Measurements from ENCODE around the gene LKAAEAR1.

LKAAEAR1 gene

DNA sequence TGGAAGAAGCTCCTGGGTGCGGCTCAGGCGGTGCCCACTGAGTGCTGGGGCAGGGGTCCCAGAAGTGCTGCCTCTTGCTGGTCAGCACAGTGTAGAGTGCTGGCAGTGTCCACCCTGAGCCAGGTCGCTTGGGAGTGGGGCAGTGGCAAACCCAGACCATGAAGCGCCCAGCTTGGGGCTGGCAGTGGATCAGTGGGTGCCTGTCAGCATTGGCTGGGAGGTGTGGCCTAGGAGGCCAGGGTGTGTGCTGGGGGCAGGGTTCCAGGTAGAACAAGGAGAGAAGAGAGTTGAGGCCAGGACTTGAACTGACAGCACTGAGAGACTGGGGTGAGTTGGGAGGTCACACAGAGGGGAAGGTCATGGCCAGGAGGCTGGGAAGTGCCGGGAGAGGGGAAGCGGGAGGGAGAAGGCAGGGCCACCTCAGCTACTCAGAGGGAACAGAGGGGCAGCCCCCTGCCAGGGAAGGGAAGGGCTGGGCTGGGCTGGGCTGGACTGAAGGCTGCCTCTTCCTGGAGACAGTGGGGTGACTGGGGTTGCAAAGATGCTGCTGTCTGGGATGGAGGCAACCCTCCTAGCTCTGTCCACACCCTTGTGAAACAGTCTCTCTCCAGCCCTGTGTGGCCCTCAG, 17.1 kb downstream of the LKAAEAR1 start:
- no peak for DNase-seq (ENCODE audit: low read depth)

DNA sequence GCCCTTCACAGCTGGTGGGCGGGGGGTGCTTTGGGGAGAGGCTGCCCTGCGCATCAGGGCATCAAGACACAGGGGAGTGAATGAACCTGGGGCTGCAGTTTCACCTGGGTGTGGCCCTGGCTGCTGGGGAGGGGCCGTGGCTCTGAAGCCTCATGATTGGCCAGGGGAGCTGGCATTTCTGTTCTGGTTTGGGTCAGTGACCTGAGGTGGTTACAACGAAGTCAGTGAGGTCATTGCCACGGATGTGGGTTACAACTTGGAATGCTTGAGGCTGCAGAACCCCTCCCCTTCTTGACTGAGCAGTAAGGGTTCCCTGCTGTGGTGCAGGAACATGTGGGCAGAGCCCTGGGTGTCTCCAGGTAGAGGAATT, 18.2 kb downstream of the LKAAEAR1 start:
- peak; percentile 59 for DNase-seq (ENCODE audit: low read depth)

DNA sequence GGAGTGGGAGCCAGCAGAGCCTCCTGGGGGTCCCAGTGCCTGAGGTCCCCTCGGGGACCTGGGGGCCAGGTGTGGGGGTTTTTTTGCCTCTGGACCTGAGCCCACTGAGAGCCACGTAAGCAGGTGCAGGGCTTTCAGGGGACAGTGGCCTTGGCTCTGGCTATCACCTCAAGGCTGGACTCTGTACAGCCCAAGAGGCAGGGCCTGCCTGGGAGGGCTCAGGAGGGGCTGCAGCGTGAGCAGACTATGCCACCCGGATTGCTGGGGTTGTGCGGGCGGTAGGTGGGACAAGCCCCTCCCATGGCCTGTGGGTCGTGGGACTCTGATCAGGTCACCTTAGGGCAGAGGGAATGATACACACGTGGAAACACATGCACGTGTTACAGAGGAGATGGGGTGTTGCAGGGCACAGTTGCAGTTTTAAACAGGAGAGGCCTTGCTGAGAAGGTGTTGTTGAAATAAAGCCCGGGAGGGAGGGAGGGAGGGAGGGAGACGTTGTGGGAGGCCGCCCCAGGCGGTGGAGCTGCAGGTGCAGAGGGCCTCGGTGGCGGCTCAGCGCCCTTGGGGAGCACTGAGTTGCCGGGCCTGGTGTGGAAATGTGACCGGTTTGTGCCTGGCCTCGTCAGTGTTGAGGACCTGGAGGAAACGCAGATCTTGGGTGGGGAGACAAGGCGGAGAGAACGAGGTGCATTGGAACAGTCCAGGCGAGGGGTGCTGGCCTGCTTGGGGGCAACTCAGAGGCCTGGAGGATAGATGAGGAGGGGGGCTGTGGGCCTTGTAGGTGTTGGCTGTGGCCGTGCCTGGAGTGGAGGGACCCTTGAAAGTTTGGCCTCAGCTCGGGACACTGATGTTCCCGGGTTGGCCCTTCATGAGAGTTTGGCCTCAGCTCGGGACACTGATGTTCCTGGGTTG, 18.9 kb downstream of the LKAAEAR1 start:
- DNase-seq (ENCODE audit: low read depth): no peak

DNA sequence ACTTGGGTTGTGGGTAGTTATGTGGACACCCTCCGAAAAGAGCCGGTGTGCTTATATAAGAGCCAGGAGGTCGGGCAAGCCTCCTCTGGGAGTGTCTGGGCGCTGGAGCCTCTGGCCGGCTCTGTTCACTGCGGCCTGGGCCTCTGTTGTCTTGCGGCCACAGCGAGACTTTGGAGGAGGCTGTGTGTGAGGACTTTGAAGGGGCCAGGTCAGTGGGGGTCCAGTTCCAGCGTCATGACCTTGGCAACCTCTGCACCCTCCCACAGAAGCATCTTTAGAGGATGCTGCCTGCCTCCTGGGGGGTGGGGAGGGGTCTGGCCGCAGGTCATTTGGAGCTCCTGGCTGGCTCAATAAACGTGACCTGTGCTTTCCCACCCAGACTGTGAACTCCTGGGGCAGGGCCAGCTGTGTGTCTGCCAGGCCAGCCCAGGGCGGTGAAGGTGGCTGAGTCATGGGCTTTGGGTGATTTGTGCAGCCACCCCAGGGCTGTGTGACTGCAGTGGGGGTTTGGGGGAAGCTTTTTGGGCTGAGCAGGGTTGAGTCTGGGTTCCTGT, 20.0 kb downstream of the LKAAEAR1 start:
- peak; percentile 37 for DNase-seq (ENCODE audit: low read depth)

DNA sequence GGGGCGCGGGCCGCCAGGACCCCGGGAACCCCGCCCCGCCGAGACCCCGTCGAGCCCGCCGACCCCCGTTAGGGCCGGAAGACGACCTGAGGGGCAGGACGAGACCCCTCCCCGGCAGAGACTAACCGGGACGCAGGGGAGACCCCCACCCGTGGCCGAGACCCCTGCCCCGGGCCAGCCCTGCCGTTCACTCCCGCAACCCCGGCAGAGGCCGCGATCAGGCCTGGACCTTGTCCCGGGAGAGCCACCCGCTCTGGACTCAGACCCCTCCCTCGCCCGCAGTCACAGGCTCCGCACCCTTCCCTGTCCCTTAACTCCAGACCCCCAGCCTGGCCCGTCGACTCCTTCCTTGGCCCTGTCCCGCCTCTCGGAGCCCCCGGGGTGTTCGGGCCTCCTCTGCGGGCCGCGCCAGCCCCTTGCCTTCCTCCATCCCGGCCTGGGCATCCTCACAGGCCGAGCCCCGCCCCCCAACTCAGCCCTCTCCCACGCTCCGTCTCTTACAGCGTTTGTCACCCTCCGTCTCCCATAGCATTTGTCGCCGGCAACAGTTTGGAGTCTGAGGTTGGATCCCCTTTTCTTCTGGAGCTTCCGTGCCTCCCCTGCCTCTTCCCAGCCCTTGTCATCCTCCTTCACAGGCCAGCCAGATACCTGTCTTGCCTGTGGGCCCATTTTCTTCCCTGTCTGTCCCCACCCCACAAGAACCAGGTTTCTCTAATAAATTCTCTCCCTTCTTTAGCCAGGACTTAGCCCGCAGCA, 20.6 kb downstream of the LKAAEAR1 start:
- no peak for DNase-seq (ENCODE audit: low read depth)

DNA sequence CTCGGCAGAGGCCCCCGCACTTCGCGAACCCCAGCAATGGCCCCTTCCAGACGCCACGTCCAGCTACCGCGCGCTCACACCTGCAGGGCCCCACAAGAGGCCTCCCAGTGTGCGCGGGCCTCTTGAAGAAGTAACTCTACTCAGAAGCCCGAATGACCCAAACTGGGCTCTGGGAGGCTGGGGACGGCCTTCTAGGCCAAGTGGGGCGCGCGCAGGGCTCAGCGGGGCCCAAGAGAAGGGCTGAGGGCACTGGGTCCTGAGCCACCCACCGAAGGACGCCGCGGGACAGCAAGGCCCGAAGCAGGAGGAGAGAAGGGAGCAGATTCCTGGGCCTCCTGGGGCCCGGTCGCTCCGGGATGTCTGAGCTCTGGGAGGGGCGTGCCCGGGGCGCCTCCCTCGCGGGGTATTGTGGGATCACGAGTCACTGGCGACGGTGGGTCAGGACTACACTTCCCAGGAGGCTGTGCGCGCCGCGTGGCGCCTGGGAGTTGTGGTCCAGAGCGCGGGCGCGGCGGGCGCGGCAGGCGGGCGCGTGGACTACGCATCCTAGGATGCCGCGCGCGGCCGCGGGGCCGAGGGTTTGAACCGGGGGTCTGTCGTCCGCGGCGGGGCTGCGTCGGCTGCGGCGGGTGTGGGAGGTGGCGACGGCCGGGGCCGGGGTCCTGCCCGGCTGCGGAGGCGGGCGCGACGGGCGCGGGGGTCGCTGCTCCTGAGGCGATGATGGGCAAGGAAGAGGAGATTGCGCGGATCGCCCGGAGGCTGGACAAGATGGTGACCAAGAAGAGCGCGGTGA, 21.4 kb downstream of the LKAAEAR1 start, which contains the start of gene TCEA2:
TSS of gene TCEA2 (plus strand) at position 603 of the 793 bp plus-strand sequence. CDS start at position 718, 115 bp downstream.
- peak; percentile 93 for DNase-seq (ENCODE audit: low read depth)

DNA sequence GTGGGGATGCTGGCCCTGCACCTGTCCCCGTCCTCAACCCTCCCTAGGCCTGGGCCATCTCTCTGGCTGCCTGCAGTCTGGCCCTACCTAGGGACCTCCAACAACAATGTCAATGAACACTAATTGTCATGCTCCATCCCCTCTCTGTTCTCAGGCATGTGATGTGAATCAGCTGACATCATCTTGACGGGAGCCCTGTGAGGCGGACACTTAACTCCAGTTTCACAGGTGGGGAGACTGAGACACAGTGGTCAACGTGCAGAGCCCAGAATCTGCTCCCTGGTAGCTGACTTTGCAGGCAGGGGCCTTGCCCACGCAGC, 22.0 kb downstream of the LKAAEAR1 start:
- DNase-seq (ENCODE audit: low read depth): no peak

DNA sequence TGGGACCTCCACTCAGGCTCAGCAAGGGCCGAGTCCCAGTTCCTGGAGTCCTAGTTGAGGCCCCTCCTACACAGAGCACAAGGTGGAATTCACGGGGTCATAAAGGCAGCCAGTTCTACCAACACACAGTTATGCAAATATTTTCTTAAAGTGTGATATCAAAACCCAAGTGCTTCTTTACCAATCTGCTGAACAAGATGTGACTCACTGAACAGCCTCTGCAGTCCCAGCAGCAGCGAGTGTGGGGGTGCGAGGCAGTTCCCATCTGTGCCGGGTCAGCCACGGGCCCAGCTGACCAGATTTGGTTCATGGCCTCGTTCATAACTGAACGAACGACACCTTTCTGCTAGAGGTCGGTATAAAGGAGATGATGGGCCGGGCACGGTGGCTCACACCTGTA, 25.7 kb downstream of the LKAAEAR1 start:
- no peak for DNase-seq (ENCODE audit: low read depth)

DNA sequence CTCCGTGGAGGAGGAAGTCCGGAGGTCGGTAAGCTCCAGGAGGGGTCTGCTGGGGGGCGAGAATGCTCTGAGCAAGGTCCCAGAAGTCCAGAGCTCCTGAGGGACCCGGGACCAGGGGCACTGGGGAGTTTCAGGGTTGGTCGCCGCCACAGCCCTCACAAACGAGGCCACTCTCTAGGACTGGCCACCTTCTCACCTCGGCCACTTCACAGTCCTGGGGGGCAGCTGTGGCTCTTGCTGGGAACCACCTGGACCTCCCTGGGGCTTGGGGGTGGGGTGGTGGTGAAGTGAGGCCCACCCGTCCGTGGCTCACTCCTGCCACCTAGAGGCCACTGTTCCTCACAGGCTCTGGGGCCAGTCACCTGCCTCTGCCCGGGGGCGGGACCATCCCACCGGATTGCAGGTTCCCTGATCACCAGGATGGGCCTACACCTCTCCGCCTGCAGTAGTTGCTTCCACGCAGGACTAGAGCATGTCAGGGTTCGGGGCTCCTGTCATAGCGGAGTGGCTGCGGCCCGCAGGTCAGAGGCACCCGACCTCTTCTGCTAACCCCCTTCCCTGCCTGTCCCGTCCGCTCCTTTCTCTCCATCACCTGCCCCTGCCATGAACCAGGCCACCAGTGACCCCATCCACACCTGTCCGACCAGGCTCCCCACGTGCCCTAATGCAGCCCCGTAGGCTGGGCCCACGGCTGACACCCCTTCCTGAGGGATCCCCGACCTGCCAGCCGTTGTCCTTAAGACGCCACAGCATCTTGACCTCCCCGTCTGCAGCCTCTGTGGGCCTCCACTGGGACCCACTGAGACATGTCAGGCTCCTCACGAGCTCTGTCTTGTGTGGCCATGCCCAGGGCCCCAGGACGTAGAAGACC, 26.3 kb downstream of the LKAAEAR1 start:
- no peak for DNase-seq (ENCODE audit: low read depth)

DNA sequence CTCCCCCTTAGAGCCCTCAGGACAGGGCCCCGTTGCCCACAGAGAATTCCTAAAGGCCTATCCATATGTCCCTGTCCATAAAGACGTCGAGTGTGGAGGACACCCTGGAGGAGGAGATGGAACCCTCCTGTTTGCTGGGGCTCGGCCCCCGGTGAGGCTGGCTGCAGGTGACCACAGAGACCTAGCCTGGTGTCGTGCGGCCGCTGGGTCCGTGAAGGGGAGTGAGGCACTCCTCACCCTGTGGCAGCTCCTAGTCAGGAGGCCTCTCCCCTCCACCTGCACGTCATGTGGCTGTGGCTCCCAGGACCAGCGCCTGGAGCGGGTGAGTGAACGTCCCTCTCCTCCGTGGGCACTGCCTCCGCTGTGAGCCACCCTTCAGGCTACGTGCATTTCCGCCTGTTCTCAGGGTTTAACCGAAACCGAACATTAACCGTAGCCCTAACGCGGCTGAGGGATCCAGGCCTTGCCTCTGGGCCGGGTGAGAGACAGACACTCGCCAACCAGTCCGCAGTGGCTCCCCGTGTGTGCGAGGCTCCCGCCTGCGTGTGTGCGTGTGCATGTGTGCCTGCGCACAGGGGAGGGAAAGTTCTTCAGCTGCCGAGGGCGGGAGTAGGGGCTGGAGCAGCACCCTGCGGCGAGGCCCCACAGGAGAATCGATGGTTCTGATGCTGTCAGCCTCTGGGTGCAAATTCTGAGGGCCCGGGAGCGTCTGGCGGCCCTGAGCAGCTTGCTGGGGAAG, 27.1 kb downstream of the LKAAEAR1 start:
- no peak for DNase-seq (ENCODE audit: low read depth)

DNA sequence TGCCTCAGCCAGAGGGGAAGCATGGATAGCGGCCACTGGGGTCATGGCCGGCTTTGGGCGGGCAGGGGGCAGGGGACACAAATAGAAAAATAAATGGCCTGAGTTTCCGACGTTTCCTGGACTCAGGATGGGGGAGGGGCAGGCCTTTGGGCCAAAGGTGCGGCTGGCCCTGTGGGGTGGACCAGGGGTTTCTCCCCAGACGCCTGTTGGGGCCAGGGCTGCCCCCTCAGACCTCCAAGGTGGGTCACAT, 27.6 kb downstream of the LKAAEAR1 start:
- no peak for DNase-seq (ENCODE audit: low read depth)

DNA sequence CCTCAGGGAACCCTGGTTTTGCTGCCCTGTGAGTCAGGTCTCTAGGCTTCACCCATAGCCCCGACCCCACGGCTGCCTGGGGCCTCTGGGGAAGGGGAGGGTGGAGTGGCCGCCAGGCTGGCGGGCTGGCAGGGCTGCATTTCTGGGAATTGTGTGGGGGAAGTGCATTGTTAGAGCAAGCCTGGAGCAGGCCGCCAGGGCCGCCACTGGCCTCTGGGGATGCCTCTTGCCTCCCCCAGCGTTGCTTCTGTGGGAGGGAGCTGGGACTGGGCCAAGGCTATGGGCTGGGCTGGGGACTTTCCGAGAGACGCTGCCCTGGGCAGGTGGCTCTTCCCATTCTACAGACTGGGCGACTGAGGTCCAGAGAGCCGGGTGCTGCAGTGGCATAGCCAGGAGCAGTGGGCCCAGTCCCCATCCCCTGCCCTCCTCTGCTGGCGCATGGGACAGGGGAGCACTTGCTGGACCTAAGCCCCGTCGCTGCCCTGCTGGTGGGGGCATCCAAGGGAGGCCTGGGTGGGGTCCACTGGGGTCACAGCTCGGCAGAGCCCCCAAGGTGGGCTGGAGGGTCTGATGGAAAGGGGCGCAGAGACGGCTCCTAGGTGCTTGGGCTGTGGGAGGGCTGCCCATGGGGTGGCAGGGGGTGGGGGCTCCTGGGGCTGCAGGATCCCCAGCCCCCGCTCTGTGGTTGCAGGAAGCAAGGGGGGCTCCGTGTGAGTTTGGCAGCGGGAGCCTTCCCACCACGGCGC, 28.1 kb downstream of the LKAAEAR1 start:
- no peak for DNase-seq (ENCODE audit: low read depth)

DNA sequence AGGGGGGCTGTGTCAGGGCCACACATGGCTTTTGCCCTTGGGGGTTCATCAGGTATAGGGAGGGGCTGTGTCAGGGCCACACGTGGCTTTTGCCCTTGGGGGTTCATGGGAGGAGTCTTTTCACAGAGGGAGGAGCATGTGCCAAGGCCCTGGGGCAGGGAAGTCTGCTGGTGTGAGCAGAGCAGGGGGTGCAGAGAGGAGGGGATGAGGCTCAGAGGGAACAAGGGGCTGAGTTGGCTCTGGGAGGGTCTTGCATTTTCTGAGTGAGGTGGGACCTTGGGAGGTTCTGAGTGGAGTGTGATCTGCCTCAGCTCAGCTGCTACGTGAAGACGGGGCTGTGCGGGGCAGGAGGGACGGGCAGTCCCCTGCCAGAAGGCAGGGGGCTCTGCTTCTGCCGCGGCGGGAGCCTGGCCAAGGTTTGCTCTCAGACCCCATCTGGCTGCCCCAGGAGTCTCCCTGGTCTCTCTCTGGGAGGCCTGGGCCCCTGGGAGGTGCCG, 28.8 kb downstream of the LKAAEAR1 start:
- DNase-seq (ENCODE audit: low read depth): no peak

DNA sequence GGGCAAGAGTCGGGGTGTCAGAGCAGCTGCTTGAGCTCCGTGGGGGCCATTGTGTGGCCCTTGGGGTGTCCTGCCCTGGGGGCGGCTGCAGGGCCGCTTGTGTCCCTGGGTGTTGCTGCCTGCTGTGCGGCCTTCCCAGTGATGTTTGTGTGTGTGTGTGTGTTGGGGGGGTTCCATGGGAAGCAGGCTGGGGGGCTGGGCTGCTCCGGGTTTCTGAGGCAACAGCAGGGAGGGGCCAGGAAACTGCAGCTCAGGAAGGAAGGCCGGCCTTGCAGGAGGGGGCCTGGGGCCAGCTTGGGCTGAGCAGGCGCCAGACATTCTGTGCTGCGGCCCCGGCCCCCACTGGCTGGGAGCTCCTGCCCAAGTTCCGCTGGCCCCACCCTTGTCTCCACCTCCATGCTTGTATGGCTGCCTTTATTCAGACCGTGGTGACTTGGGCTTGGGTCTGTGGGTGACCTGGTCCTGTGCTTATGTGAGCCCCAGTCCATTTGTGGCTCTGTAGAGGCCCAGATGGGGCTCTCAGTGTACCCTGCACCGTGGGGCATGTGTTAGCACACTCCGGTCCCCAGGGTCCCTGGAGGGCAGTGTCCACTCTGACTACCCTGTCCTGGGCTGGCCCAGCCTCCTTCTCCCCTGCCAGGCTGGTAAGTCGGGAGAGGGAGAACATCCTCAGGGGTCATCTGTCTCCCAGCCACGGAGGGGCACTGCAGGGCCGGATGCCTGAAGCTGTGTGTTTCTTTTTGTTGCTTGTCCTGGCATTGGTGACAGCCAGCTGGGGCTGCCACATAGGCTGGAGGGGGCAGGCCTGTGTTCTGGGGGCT, 30.1 kb downstream of the LKAAEAR1 start:
- DNase-seq (ENCODE audit: low read depth): no peak

DNA sequence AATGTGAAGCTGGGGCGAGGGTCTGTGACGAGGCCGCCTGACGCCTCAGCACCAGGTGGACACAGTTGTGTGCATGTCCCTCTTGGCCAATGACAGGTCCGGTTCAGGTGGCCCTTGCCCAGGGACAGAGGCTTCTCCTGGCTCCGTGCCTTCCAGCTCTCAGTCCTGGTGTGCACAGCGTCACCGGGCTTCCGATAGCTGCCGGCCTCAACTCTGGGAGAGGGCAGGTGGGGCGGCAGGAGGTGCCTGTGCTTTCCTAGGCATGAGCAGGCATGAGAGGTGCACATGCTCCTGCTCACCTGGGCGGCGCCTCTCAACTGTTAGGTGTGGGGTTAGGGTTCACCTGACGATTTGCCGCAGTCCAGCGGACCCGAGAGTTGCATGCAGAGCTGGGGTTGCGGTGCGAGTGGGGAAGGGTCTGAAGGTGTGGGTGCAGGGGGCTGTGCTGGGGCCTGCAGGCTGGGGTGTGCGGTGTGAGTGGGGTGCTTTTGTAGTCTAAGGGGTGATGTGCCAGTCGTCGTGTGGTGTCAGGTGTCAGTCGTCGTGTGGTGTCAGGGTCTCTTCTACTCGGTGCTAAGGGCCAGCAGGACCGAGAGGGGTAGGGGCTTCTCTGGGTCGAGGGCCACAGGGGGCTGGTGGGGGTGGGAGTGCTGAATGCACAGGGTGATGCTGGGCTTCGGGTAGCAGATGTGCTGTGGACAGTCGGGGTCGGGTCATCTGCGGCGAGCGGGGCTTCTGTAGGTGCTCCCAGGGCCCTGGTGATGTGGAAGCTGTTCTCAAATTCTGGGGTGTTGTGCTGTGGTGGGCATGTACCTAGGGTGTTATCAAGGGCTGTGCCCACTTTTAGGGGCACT, 31.0 kb downstream of the LKAAEAR1 start:
- no peak for DNase-seq (ENCODE audit: low read depth)

DNA sequence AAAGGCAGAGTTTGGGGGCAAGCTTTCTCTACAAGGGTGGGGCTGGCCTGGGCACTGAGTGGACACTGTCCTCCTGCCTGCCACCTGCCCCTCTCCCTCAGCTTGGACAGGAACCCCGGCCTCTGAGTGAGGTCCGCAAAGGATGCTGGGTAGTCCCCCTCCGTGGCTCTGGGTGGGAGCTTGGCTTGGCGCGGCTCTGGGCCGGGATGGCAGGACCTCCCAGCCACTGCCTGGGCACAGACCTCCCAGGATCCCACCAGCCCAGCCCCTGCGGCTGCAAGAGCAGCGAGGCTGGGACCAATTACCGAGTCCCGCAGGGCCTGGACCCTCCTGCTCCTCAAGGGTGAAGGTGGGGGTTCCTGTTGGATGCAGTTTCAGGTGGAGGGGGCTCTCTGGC, 31.9 kb downstream of the LKAAEAR1 start:
- no peak for DNase-seq (ENCODE audit: low read depth)

DNA sequence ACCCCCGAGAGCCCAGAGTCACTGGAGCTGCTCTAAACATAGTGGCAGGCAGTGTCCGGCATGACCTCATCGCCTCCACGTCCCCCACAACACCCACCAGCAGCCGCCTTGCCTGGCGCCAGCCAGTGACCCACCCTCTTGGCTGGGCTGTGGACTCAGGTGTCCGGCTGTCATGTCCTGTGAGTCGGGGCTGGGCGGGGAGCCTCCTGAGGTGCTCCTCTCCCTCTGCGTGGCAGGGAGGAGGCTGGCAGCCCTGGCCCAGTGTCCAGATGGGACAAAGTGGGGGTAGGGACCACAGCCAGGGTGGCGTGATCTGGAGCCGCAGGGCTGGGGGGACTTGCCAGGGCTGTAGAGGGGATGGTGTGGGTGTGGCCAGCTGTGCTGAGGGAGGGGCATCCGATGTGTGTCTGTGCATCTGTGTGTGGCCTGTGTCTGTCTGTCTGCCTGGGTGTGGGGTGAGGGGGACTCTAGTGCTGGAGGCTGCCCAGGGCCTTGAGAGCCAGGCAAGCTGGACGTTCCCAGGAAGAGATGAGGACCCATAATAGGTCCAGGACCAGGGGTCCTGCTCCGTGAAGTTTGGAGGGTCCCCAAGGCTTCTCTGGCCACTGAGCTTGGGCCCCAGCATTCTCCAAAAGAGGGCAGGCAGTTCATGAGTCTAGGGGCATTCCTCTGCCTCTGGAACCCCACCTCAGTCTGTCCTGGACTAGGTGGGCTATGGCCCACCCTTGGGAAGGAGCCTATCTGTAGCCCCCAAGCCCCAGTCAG, 32.5 kb downstream of the LKAAEAR1 start:
- DNase-seq (ENCODE audit: low read depth): no peak
